SK-N-SH (cell line): ENCODE results near the gene KIFC3. TPM values are rescaled to one million over a fixed set of nuclear protein-coding genes. Genes with fewer than 3 reads are reported as not detected.

Experiments used
- CTCF ChIA-PET: fragments of 300-600, 350-600 bp; formaldehyde crosslinking; extraction: SDS; loops from one replicate; lab custom pipeline; 2021; lab: Yijun Ruan, JAX
- POLR2A ChIA-PET: fragments of 350-600 bp; sonication (Branson Sonifier 250); formaldehyde crosslinking; extraction: SDS; loops from one replicate; lab custom pipeline; 2020; ENCODE audit warnings: antibody characterized with exemption, inconsistent platforms; lab: Yijun Ruan, JAX
- DNase-seq: peaks from one replicate; pipeline ENCODE4 v3.0.0; 2012
- H2AFZ ChIP-seq: fragments of 200-600 bp; sonication (generic); 2 replicates; pipeline ENCODE4 v1.8.1; 2016; ENCODE audit warnings: antibody characterized with exemption, mild to moderate bottlenecking, low read depth
- H3F3A ChIP-seq: fragments of 200-600 bp; sonication (generic); replicated peaks from 2 replicates; pipeline ENCODE3; 2016; ENCODE audit warnings: antibody characterized with exemption, mild to moderate bottlenecking; ENCODE audit not compliant: insufficient read depth
- H3K27ac ChIP-seq, 2 experiments: fragments of 200-500 bp in 1 of 2; fragments of 200-600 bp in 1 of 2; sonication (Bioruptor generic) in 1 of 2; sonication (generic), shearing (Covaris generic) in 1 of 2; 2 replicates each; pipeline versions ENCODE4 v1.5.1 to v1.6.1; 2014 to 2016; ENCODE audit warnings: low read depth in 2 of 2, inconsistent platforms in 1 of 2, low read length in 1 of 2, mild to moderate bottlenecking in 1 of 2, mixed read lengths in 1 of 2
- H3K27me3 ChIP-seq: fragments of 200-600 bp; sonication (generic), shearing (Covaris generic); 2 replicates; pipeline ENCODE4 v1.6.1; 2016; ENCODE audit warnings: mixed run types; ENCODE audit not compliant: insufficient read depth
- H3K36me3 ChIP-seq, 2 experiments: fragments of 200-500 bp in 1 of 2; fragments of 200-600 bp in 1 of 2; sonication (Bioruptor generic) in 1 of 2; sonication (generic) in 1 of 2; replicated peaks in 1 of 2; 2 replicates each; pipeline versions ENCODE3 to v1.5.1; 2014 to 2016; ENCODE audit warnings: low read length in 1 of 2, mild to moderate bottlenecking in 1 of 2; ENCODE audit not compliant: insufficient read depth in 2 of 2, control insufficient read depth in 1 of 2
- H3K4me1 ChIP-seq, 2 experiments: fragments of 200-500 bp in 1 of 2; fragments of 200-600 bp in 1 of 2; sonication (Bioruptor generic) in 1 of 2; sonication (generic), shearing (Covaris generic) in 1 of 2; 2 replicates each; pipeline versions ENCODE4 v1.5.1 to v1.6.1; 2014 to 2016; ENCODE audit warnings: low read depth in 1 of 2, low read length in 1 of 2, mixed run types in 1 of 2; ENCODE audit not compliant: insufficient read depth in 2 of 2, control insufficient read depth in 1 of 2
- H3K4me2 ChIP-seq: fragments of 200-600 bp; sonication (generic), shearing (Covaris generic); 2 replicates; pipeline ENCODE4 v1.6.1; 2017; ENCODE audit warnings: mixed run types
- H3K4me3 ChIP-seq, 2 experiments: fragments of 200-500 bp in 1 of 2; fragments of 200-600 bp in 1 of 2; sonication (Bioruptor generic) in 1 of 2; sonication (generic), shearing (Covaris generic) in 1 of 2; 2 replicates each; pipeline versions ENCODE4 v1.5.1 to v1.8.1; 2014 to 2016; ENCODE audit warnings: low read depth in 2 of 2, inconsistent platforms in 1 of 2, low read length in 1 of 2, mild to moderate bottlenecking in 1 of 2, mixed read lengths in 1 of 2, moderate library complexity in 1 of 2
- H3K79me2 ChIP-seq: fragments of 200-600 bp; sonication (generic); 2 replicates; pipeline ENCODE4 v1.8.1; 2017; ENCODE audit warnings: mild to moderate bottlenecking; ENCODE audit not compliant: insufficient read depth
- H3K9ac ChIP-seq: fragments of 200-600 bp; sonication (generic); 2 replicates; pipeline ENCODE4 v1.6.1; 2017; ENCODE audit warnings: mixed run types
- H3K9me2 ChIP-seq: fragments of 200-600 bp; sonication (generic); 2 replicates; pipeline ENCODE4 v1.6.1; 2017; ENCODE audit warnings: mixed run types
- H3K9me3 ChIP-seq: fragments of 200-600 bp; sonication (generic); 2 replicates; pipeline ENCODE4 v1.6.1; 2017; ENCODE audit warnings: mixed run types, mild to moderate bottlenecking, moderate library complexity
- H4K20me1 ChIP-seq: fragments of 200-600 bp; sonication (generic); 2 replicates; pipeline ENCODE4 v1.6.1; 2017; ENCODE audit warnings: mild to moderate bottlenecking, mixed run types; ENCODE audit not compliant: insufficient read depth
- EZH2phosphoT487 ChIP-seq: fragments of 200-600 bp; sonication (generic); IDR thresholded peaks from 2 replicates; pipeline ENCODE4 v1.6.1; 2017; ENCODE audit warnings: low read depth, mixed run types, mild to moderate bottlenecking, antibody characterized with exemption, moderate library complexity, borderline replicate concordance
- FOXM1 ChIP-seq: IDR thresholded peaks from 2 replicates; pipeline ENCODE4 v1.4.0; 2012; ENCODE audit warnings: low read depth, mild to moderate bottlenecking
- GABPA ChIP-seq: IDR thresholded peaks from 2 replicates; pipeline ENCODE4 v1.4.0; 2012; ENCODE audit warnings: low read depth, mild to moderate bottlenecking
- GATA2 ChIP-seq: sonication (generic); formaldehyde crosslinking; IDR thresholded peaks from 2 replicates; pipeline ENCODE4 v1.5.0; 2020; ENCODE audit warnings: mild to moderate bottlenecking, missing genetic modification reagents
- JUND ChIP-seq: IDR thresholded peaks from 2 replicates; pipeline ENCODE4 v1.4.0; 2012
- MAX ChIP-seq: IDR thresholded peaks from 2 replicates; pipeline ENCODE4 v1.4.0; 2012; ENCODE audit warnings: low read depth
- MEF2A ChIP-seq: IDR thresholded peaks from 2 replicates; pipeline ENCODE4 v1.4.0; 2012; ENCODE audit warnings: low read depth, borderline replicate concordance
- NFIC ChIP-seq: IDR thresholded peaks from 2 replicates; pipeline ENCODE4 v1.4.0; 2012; ENCODE audit warnings: borderline replicate concordance
- POLR2AphosphoS5 ChIP-seq: IDR thresholded peaks from 2 replicates; pipeline ENCODE4 v1.6.1; 2012; ENCODE audit warnings: low read depth, low read length
- TAF1 ChIP-seq: IDR thresholded peaks from 2 replicates; pipeline ENCODE4 v1.6.1; 2012; ENCODE audit warnings: low read depth, mild to moderate bottlenecking, low read length, moderate library complexity, borderline replicate concordance
- TEAD4 ChIP-seq: IDR thresholded peaks from 2 replicates; pipeline ENCODE4 v1.4.0; 2012; ENCODE audit warnings: mild to moderate bottlenecking, borderline replicate concordance; ENCODE audit not compliant: insufficient read depth
- USF2 ChIP-seq: fragments of 150-350 bp; IDR thresholded peaks from 2 replicates; pipeline ENCODE4 v1.6.1; 2017; ENCODE audit warnings: antibody characterized with exemption, low read length, low read depth, borderline replicate concordance
- ZBTB33 ChIP-seq: IDR thresholded peaks from 2 replicates; pipeline ENCODE4 v1.4.0; 2012; ENCODE audit warnings: low read depth, borderline replicate concordance
- WGBS: methylation state at CpG from one replicate; pipeline ENCODE4 v1.1.6; 2017; ENCODE audit warnings: low lambda C conversion rate; 5-methylcytosine and 5-hydroxymethylcytosine counted together
- polyA plus RNA-seq, 3 experiments: library from polyadenylated mRNA; depleted of rRNA; stranded (reverse); fragments of >200 nt; gene quantifications; 2 replicates each; pipeline ENCODE4 v1.2.3, GENCODE V29; 2012
- TF ChIP-seq, protein P1 (sequence below): fragments of 200-600 bp; sonication (generic); IDR thresholded peaks from 2 replicates; pipeline ENCODE4 v1.6.1; 2017; ENCODE audit warnings: antibody characterized with exemption, mild to moderate bottlenecking, moderate library complexity
- TF ChIP-seq, protein P2 (sequence below): fragments of 150-350 bp; IDR thresholded peaks from 2 replicates; pipeline ENCODE4 v1.6.1; 2016; ENCODE audit warnings: mild to moderate bottlenecking, low read depth, low read length
- TF ChIP-seq, protein P3 (sequence below): IDR thresholded peaks from 2 replicates; pipeline ENCODE4 v1.4.0; 2012; ENCODE audit warnings: low read depth, borderline replicate concordance

KIFC3 gene
- polyA plus RNA-seq, 1 of the 3 experiments (the other 2 are of a cell fraction), result 65.4 TPM

DNA sequence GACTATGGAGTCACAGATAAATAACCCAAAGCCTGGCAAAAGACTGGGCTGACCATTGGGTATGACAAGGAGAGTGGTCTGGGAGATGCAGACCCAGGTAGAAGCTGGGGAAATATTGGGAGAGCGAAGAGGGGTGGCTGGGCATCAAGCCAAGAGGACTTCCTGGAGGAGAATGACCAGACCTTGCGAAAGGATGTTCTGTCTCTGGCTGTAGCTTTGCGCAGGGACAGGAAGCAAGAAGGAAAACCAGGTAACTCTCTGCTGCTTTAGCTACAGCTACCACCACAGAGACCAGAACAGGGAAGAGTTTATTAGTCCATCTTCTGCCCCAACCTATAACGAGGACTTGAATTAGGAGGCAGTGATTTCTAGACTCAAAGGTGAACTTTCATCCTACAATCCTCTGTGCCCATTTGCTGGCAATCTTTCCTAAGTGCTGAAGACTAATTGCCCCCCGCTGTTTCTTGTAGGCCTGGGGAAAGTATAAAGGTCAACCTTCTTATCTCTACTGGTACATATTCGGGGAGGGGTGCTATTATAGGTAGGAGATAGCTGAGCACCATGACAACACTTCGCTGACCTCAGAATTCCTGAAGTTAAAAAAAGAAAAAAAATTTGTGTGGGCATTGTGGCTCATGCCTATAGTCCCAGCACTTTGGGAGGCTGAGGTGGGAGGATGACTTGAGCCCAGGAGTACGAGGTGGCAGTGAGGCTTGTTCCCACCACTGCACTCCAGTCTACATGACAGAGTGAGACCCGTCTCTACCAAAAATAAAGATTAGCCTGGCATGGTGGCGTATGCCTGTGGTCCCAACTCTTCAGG lies 19.1 kb upstream of the KIFC3 start (continued):
- TF ChIP-seq MAX, result no peak

DNA sequence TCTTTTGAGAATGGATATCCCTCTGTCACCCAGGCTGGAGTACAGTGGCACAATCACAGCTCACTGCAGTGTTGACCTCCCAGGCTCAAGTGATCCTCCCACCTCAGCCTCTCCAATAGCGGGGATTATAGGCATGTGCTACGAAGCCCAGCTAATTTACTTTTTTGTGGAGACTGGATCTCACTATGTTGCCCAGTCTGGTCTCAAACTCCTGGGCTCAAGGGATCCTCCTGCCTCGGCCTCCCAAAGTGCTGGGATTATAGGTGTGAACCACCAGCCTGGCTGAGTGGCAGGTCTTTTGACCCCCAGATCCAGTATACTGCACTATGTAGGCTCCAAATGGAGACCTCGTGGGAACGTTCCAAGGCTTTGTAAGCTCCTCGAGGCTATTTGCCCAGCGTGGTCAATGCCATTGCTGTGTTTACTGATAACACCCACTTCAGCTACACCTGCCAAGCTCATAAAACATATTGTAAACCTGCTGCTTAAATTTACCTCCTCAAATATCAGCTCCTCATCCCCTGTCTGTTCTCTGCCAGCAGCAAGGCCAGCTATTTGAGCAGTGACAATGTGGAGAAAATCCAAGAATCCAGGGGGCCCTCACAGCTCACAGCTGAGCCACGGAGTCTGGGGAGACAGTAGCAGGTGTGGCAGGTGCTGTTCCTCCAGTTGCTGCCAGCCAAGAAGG lies 16.2 kb upstream of the KIFC3 start:
- peaks cover 9% of the 10 kb centered on the region in 2 experiments; a peak in 2 of 4 replicates for H3K4me1 ChIP-seq
- TF ChIP-seq GATA2 (CRISPR knock-in tag), result no peak
- TF ChIP-seq EZH2phosphoT487, result no peak
- TF ChIP-seq FOXM1, result no peak
- no peak for TF ChIP-seq TAF1
- no peak for TF ChIP-seq NFIC
- no peak for TF ChIP-seq USF2
- TF ChIP-seq, protein P1, sequence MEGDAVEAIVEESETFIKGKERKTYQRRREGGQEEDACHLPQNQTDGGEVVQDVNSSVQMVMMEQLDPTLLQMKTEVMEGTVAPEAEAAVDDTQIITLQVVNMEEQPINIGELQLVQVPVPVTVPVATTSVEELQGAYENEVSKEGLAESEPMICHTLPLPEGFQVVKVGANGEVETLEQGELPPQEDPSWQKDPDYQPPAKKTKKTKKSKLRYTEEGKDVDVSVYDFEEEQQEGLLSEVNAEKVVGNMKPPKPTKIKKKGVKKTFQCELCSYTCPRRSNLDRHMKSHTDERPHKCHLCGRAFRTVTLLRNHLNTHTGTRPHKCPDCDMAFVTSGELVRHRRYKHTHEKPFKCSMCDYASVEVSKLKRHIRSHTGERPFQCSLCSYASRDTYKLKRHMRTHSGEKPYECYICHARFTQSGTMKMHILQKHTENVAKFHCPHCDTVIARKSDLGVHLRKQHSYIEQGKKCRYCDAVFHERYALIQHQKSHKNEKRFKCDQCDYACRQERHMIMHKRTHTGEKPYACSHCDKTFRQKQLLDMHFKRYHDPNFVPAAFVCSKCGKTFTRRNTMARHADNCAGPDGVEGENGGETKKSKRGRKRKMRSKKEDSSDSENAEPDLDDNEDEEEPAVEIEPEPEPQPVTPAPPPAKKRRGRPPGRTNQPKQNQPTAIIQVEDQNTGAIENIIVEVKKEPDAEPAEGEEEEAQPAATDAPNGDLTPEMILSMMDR, result no peak
- TF ChIP-seq POLR2AphosphoS5, result no peak
- no peak for TF ChIP-seq ZBTB33
- TF ChIP-seq, protein P2, sequence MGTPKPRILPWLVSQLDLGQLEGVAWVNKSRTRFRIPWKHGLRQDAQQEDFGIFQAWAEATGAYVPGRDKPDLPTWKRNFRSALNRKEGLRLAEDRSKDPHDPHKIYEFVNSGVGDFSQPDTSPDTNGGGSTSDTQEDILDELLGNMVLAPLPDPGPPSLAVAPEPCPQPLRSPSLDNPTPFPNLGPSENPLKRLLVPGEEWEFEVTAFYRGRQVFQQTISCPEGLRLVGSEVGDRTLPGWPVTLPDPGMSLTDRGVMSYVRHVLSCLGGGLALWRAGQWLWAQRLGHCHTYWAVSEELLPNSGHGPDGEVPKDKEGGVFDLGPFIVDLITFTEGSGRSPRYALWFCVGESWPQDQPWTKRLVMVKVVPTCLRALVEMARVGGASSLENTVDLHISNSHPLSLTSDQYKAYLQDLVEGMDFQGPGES, result no peak
- no peak for TF ChIP-seq GABPA
- no peak for TF ChIP-seq JUND
- TF ChIP-seq, protein P3, sequence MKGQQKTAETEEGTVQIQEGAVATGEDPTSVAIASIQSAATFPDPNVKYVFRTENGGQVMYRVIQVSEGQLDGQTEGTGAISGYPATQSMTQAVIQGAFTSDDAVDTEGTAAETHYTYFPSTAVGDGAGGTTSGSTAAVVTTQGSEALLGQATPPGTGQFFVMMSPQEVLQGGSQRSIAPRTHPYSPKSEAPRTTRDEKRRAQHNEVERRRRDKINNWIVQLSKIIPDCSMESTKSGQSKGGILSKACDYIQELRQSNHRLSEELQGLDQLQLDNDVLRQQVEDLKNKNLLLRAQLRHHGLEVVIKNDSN, result no peak
- TF ChIP-seq MEF2A, result no peak
- TF ChIP-seq TEAD4, result no peak
- TF ChIP-seq, all 33 proteins: peak for 0
- no peaks in the 10 kb centered on the region for H3F3A ChIP-seq
- H3K27ac ChIP-seq, result no peak overlapping the region
- H3K36me3 ChIP-seq, result no peaks in the 10 kb centered on the region
- H3K79me2 ChIP-seq, result no peaks in the 10 kb centered on the region
- CTCF ChIA-PET, result interaction anchor here (1.1 to 1.2 kb wide), 2 partner anchors 22 to 61 kb away, joined by 3 read pairs; no protein-coding TSS in a partner anchor
- H3K9ac ChIP-seq, result no peak overlapping the region
- H3K4me2 ChIP-seq, result no peak overlapping the region
- H3K27me3 ChIP-seq, result no peaks in the 10 kb centered on the region
- no peaks in the 10 kb centered on the region for H3K9me3 ChIP-seq
- no peak overlapping the region for H3K4me3 ChIP-seq
- DNase-seq, result no peak
- no peaks in the 10 kb centered on the region for H3K9me2 ChIP-seq
- POLR2A ChIA-PET, result no interaction called here
- H2AFZ ChIP-seq, result no peak overlapping the region
- no peaks in the 10 kb centered on the region for H4K20me1 ChIP-seq
- WGBS, result 74% methylated on average over 7 of the region's 8 CpGs
